BE2C (cell line): ENCODE data around the gene FIZ1.
A peak's percentile ranks its signal among the peaks of the same experiment; 100 is the strongest.

Experiments used
- DNase-seq: peaks from one replicate; pipeline ENCODE4 v3.0.0-alpha.2; 2020
- H3K27me3 ChIP-seq: fragments of 250-450 bp; sonication (Bioruptor Pico); 2 replicates; pipeline ENCODE4 v1.5.1; 2020; ENCODE audit warnings: mild to moderate bottlenecking
- H3K36me3 ChIP-seq: fragments of 250-450 bp; sonication (Bioruptor Pico); 2 replicates; pipeline ENCODE4 v1.5.1; 2020; ENCODE audit warnings: mild to moderate bottlenecking
- H3K4me1 ChIP-seq: fragments of 250-450 bp; sonication (Bioruptor Pico); 2 replicates; pipeline ENCODE4 v1.5.1; 2020
- H3K4me3 ChIP-seq: 2 replicates; pipeline ENCODE4 v1.5.1; 2011; ENCODE audit warnings: low read depth, low read length
- H3K9me3 ChIP-seq: fragments of 250-450 bp; sonication (Bioruptor Pico); 2 replicates; pipeline ENCODE4 v1.5.1; 2020
- CTCF ChIP-seq: IDR thresholded peaks from 2 replicates; pipeline ENCODE4 v1.5.1; 2012; ENCODE audit warnings: mild to moderate bottlenecking, low read depth, low read length

Gene FIZ1

GRCh38 chr19:55550321-55550650 is 49.0 kb downstream of the FIZ1 start:
- H3K36me3 ChIP-seq: no peaks in the 10 kb centered on the region
- no peak for TF ChIP-seq CTCF
- no peak for DNase-seq
- H3K4me3 ChIP-seq: peak overlapping the region; percentile 61
- H3K27me3 ChIP-seq: no peaks in the 10 kb centered on the region
- no peaks in the 10 kb centered on the region; the same call in 1 of the 2 replicates for H3K4me1 ChIP-seq
- H3K9me3 ChIP-seq: no peaks in the 10 kb centered on the region

- Histone ChIP-seq H3K4me3 (peak overlapping the region; percentile 61), H3K27me3 (no peaks in the 10 kb centered on the region), H3K4me1 (no peaks in the 10 kb centered on the region; the same call in 1 of the 2 replicates), H3K36me3 (no peaks in the 10 kb centered on the region), H3K9me3 (no peaks in the 10 kb centered on the region)
- peak; percentile 72 for DNase-seq
- TF ChIP-seq CTCF: no peak
Measured at GRCh38 chr19:55549500-55550320, 49.6 kb downstream of the FIZ1 start.

GRCh38 chr19:55546822-55547614 is 52.3 kb downstream of the FIZ1 start:
- H3K4me1 ChIP-seq: no peaks in the 10 kb centered on the region; the same call in 1 of the 2 replicates
- H3K27me3 ChIP-seq: no peaks in the 10 kb centered on the region
- TF ChIP-seq CTCF: no peak
- no peaks in the 10 kb centered on the region for H3K9me3 ChIP-seq
- H3K36me3 ChIP-seq: no peaks in the 10 kb centered on the region
- DNase-seq: peak; percentile 25
- H3K4me3 ChIP-seq: no peak overlapping the region

- H3K27me3 ChIP-seq: no peaks in the 10 kb centered on the region
- no peaks in the 10 kb centered on the region; the same call in 1 of the 2 replicates for H3K4me1 ChIP-seq
- H3K4me3 ChIP-seq: no peak overlapping the region
- no peak for TF ChIP-seq CTCF
- no peak for DNase-seq
- H3K36me3 ChIP-seq: no peaks in the 10 kb centered on the region
- H3K9me3 ChIP-seq: no peaks in the 10 kb centered on the region
Measured at GRCh38 chr19:55546011-55546410, 53.3 kb downstream of the FIZ1 start.

- Histone ChIP-seq H3K4me1 (no peaks in the 10 kb centered on the region; the same call in 1 of the 2 replicates), H3K9me3 (no peaks in the 10 kb centered on the region), H3K27me3 (no peaks in the 10 kb centered on the region), H3K36me3 (no peaks in the 10 kb centered on the region), H3K4me3 (no peak within 1 kb of the TSS)
- DNase-seq: no peak
- no peak for TF ChIP-seq CTCF
Measured at GRCh38 chr19:55545443-55545842, 53.9 kb downstream of the FIZ1 start, which contains the start of gene SBK3. SBK3 (minus strand) TSS chr19:55545543; CDS start chr19:55545543, 0 bp downstream.
